GM21576 (cell line): ENCODE data around the gene DISC1.
A peak's percentile ranks its signal among the peaks of the same experiment; 100 is the strongest.

ENCODE experiments used
- ATAC-seq: cut with Tn5 transposase; IDR thresholded peaks from one replicate; pipeline ENCODE4 v1.9.1; 2021; ENCODE audit warnings: mild to moderate bottlenecking, moderate library complexity; ENCODE audit not compliant: unreplicated experiment

DISC1 gene

DNA sequence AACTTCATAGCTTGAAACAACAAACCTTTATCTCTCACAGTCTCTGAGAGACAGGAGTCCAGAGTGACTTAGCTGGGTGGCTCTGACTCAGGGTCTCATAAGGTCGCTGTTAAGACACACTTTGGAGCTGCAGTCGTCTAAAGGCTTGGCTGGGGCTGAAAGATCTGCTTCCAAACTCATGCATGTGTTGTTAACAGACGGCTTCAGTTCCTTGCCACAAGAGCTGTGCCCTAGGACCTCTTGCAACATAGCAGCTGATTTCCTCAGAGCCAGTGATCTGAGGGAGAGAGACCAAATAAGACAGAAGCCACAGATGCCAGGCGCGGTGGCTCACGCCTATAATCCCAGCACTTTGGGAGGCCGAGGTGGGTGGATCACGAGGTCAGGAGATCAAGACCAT is 176.8 kb downstream of the DISC1 start:
- ATAC-seq = no peak

DNA sequence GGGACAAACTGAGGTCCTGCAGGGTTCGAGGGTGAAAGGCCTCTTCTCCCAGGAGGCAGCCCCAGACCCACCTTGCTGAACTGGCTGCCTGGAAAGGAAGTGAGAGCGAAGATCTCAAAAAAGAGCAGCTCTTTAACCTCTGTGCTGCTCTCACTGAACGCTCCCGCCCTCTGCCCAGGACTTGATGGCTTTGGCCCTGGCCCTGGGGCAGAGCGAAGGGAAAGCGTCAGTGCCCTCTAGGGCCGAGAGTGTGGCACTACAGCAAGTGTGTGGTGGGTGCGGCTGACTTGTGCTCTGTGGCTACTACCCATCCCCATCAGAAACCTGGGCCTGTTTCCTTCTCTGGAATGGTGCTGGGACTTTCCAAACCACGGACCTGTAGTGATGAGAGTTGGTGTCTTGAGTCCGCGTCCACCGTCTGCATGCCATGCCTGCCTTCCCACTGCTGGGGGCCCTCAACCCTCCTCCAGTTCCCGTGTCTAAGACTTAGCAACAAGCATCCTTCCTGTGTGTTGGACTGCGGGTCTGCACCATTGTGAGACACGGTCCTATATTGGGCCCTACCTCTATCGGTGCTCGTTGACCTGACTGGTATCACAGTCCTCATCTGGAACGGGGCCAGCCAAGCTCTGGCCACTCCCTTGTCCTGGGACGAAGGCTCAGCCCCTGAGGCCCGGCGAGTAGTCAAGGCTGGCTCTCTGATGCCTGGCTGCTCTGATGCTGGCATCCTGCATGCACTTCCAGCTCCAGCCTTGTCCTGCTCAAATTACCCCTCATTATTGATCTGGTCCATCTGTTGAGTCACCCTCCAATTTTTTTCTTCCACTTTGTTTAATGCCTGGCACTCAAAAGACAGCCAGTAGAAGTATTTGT is 180.3 kb downstream of the DISC1 start:
- ATAC-seq = peak; percentile 75

- no peak for ATAC-seq
Measured at GRCh38 chr1:231807541-231807940, 181.0 kb downstream of the DISC1 start.

- ATAC-seq = no peak
Measured at GRCh38 chr1:231808116-231808515, 181.5 kb downstream of the DISC1 start.

DNA sequence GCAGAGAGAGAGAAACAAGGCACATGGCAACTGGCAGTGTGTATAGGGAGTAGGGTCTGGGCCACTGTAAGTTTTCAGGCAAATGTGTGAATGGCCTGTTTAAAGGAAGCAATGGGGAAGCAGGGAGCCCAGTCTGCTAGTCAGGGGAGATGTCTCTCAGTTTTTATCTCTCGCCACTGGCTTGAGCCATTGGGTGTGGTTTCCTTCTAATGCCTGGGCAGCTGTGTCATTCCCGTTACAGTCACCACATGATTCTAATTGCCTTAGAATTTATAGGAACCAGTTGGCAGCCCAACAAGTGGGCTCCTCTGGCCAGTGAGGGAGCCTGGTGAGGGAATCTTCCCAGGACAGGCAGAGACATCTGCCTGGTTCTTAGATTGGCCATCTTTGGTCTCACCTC is 182.4 kb downstream of the DISC1 start:
- ATAC-seq = no peak

- no peak for ATAC-seq
Measured at GRCh38 chr1:231810415-231810814, 183.8 kb downstream of the DISC1 start.

DNA sequence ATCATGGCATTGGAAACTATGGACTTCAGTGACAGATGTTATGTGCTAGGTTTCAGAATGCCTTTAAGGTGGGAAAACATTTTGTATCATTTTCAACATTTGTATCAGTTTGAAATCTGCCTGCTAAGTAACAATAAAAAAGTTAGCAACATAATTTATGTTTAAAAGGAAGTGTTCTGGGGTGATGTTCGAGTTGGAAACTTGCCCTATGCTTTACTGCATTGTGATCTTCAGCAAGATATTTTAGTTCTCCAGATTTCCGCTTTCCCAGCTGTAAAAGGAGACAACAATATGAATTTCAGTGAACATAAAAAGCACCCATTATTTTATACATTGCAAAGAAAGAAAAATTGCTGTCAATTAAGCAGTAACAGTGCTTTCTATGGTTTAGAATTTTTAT is 187.4 kb downstream of the DISC1 start:
- ATAC-seq = no peak

GRCh38 chr1:231814521-231814920 is 187.9 kb downstream of the DISC1 start:
- no peak for ATAC-seq

DNA sequence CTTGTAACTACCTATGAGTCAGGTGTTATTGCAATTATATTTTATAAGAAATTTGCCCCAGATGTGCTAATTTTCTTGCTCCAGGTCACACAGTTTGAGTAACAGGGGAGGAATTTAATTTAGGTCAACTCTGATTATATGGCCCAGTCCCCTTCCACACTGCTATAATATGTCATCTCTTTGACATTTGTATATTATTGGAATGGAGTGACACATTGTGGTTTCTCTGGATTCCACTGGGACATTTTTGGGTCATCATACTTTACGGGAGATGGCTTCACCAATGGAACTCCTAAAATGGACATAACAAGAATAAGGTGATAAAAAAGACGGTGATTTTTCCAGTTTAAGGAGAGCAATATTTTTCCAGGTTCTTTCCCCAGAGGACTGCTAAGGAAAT is 191.2 kb downstream of the DISC1 start:
- ATAC-seq = no peak

DNA sequence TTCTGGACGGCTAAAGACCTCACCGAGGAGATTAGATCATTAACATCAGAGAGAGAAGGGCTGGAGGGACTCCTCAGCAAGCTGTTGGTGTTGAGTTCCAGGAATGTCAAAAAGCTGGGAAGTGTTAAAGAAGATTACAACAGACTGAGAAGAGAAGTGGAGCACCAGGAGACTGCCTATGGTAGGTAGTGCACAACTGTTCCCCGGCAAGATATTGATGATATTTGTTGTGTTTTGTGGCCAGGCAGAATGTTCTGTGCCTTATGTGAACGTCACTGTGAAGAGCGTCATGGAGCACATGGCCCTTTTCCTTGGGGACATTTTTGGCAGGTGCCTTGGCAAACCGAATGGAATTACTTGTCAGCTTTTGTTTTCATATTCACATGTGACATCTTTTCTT is 191.7 kb downstream of the DISC1 start:
- ATAC-seq = no peak

DNA sequence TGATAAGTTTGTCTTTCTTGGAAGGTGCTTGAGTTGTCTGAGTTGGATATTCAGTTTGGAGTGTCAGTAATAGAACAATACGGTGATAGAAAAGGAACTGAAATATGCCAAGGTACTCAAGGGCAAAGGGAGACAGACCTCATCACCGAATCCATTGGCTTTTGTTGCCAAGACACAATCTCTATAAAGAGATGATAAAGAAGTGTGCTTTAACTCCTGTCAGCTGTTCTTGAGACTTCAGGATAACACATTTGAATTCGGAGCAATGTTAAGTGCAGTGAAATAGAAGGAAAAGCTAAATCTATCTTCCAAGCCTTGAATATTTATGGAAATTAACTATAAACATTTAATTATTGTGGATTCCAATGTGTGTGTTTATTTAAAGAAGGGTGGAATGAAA is 194.7 kb downstream of the DISC1 start:
- no peak for ATAC-seq

DNA sequence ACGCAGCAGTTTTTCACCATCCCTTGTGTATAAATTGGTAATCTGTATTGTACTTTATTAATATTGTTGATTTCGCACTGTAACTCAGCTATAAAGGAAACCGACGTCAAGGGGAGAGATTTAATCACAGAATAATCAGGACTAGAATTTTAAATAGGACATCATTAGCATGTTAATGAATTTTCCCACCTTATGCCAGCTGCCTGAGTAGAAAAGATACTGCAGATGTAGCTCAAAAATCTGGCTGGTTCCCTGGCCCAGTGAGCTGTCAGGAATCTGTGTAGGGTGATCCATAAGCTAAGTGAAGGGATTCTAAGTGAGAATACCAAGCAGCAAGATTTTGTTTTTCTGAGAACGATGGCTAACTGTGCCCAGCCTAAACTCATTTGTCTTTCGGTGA is 195.5 kb downstream of the DISC1 start:
- no peak for ATAC-seq

GRCh38 chr1:231826566-231826965 is 200.0 kb downstream of the DISC1 start:
- ATAC-seq = no peak

DNA sequence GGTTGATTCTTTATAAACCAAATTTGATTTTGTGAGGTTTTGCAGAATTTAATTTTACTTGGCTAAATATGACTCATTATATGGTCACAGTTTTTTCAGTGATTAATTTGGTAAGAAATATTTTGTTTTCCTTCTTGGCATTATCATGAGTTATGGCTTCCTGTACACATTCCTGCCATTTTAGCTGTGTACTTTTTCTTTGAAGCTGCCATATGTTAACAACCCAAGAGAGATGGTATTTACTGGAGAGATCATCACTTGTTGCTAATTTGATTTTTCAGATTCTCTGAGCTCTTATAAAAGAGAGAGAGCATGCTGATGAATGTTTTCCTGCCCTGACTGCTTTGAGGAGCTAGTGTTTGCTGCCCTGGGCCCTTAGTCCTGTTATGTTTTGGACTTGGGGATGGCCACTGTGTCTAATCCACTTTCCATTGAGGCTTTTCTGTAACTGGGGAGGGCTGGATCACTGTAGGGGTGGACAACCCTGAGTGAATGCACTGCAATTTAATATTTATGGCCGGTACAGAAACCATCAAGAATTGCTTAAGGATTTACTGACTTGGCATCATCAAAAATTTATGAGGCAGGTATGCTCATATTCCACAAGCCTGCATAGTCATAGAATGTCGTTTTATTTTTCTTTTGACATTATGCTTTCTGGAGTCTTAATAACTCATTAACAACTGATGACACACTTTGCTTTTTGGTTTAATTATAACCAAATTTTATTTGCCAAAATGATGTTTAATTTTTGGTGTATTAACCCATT is 200.9 kb downstream of the DISC1 start:
- ATAC-seq = no peak

GRCh38 chr1:231828182-231828920 is 201.8 kb downstream of the DISC1 start:
- ATAC-seq = no peak

DNA sequence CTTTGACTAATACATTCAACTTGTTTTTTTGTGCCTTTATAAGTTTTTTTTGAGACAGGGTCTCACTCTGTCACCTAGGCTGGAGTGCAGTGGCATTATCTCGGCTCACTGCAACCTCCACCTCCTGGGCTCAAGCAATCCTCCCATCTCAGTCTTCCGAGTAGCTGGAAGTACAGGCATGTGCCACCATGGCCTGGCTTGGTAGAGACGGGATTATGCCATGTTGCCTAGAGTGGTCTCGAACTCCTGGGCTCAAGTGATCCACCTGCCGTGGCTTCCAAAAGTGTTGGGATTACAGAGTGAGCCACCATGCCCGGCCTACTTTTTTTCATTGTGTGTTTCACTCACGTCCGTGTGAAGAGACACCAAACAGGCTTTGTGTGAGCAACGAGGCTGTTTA is 202.7 kb downstream of the DISC1 start:
- ATAC-seq = no peak

- no peak for ATAC-seq
Measured at GRCh38 chr1:231836227-231836893, 209.8 kb downstream of the DISC1 start.

GRCh38 chr1:231838521-231838920 is 211.9 kb downstream of the DISC1 start:
- no peak for ATAC-seq

- ATAC-seq = no peak
Measured at GRCh38 chr1:231839999-231840398, 213.4 kb downstream of the DISC1 start.

DNA sequence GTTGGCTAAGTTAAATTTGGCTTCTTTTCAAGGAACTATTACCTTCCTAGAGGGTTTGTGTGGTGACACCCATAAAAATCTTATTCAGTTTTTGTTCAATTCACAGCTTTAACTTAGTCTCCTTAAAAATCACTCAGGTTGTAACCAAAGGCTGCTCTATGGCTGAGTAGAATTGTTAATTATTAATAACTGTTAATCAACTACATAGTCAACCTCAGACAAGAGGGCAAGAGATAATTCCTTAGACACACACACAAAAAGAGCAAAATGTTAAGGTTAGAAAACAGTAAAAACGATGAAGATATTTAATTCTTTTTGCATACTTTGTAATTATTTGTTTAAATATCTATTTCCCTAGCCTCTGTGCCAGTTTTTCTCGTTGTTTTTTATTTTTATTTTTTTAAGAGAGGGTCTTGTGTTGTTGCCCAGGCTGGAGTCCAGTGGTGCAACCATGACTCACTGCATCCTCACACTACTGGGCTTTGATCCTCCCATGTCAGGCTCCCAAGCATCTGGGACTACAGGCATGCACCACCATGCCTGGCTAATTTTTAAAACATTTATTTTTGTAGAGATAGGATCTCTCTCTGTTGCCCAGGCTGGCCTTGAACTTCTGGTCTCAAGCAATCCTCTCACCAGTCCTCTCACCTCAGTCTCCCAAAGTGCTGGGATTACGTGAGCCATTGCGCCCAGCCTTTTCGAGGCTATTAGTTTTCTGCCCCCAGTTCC is 215.2 kb downstream of the DISC1 start:
- ATAC-seq = no peak
